GM23248 (cell line): ENCODE data around the gene CDK5. TPM values are rescaled to one million over a fixed set of nuclear protein-coding genes. Genes with fewer than 3 reads are reported as not detected.
A peak's percentile ranks its signal among the peaks of the same experiment; 100 is the strongest.

Experiments used
- DNase-seq: peaks from one replicate; pipeline ENCODE4 v3.0.0-alpha.2; 2015
- H2AFZ ChIP-seq: fragments of 200-600 bp; sonication (generic); 2 replicates; pipeline ENCODE4 v1.6.1; 2016; ENCODE audit warnings: antibody characterized with exemption
- H3F3A ChIP-seq: fragments of 200-600 bp; sonication (generic); 2 replicates; pipeline ENCODE4 v1.6.1; 2016; ENCODE audit warnings: mild to moderate bottlenecking, antibody characterized with exemption, mixed run types; ENCODE audit not compliant: insufficient read depth
- H3K27ac ChIP-seq: fragments of 200-600 bp; sonication (generic); 2 replicates; pipeline ENCODE4 v1.5.1; 2016; ENCODE audit warnings: mild to moderate bottlenecking
- H3K27me3 ChIP-seq: fragments of 200-600 bp; sonication (generic); replicated peaks from 2 replicates; pipeline ENCODE4 v1.6.1; 2016; ENCODE audit warnings: mild to moderate bottlenecking; ENCODE audit not compliant: insufficient read depth
- H3K36me3 ChIP-seq: fragments of 200-600 bp; sonication (generic); 2 replicates; pipeline ENCODE4 v1.6.1; 2016; ENCODE audit warnings: low read depth, mild to moderate bottlenecking
- H3K4me1 ChIP-seq: fragments of 200-600 bp; sonication (generic); 2 replicates; pipeline ENCODE4 v1.6.1; 2016; ENCODE audit warnings: mild to moderate bottlenecking; ENCODE audit not compliant: insufficient read depth
- H3K4me2 ChIP-seq: fragments of 200-600 bp; sonication (generic); one replicate; pipeline ENCODE4 v1.6.1; 2016; ENCODE audit warnings: mild to moderate bottlenecking; ENCODE audit not compliant: unreplicated experiment
- H3K4me3 ChIP-seq: fragments of 200-600 bp; sonication (generic); 2 replicates; pipeline ENCODE4 v1.5.1; 2016; ENCODE audit warnings: mild to moderate bottlenecking
- H3K79me2 ChIP-seq: fragments of 200-600 bp; sonication (generic); 2 replicates; pipeline ENCODE4 v1.6.1; 2016; ENCODE audit warnings: mild to moderate bottlenecking; ENCODE audit not compliant: insufficient read depth
- H3K9ac ChIP-seq: fragments of 200-600 bp; sonication (generic); 2 replicates; pipeline ENCODE4 v1.6.1; 2016; ENCODE audit warnings: mild to moderate bottlenecking
- H3K9me2 ChIP-seq: fragments of 200-600 bp; sonication (generic); 2 replicates; pipeline ENCODE4 v1.6.1; 2016; ENCODE audit warnings: mixed run types, mild to moderate bottlenecking, moderate library complexity; ENCODE audit not compliant: insufficient read depth
- H3K9me3 ChIP-seq: fragments of 200-600 bp; sonication (generic); one replicate; pipeline ENCODE4 v1.6.1; 2017; ENCODE audit warnings: low read depth
- H4K20me1 ChIP-seq: fragments of 200-600 bp; sonication (generic); 2 replicates; pipeline ENCODE4 v1.6.0; 2016; ENCODE audit not compliant: insufficient read depth
- EZH2 ChIP-seq: fragments of 200-600 bp; sonication (generic); IDR thresholded peaks from 2 replicates; pipeline ENCODE4 v1.6.1; 2018; ENCODE audit warnings: antibody characterized with exemption, mild to moderate bottlenecking; ENCODE audit not compliant: insufficient read depth, poor library complexity, severe bottlenecking
- EZH2phosphoT487 ChIP-seq: fragments of 200-600 bp; sonication (generic); IDR thresholded peaks from 2 replicates; pipeline ENCODE4 v1.6.1; 2018; ENCODE audit warnings: antibody characterized with exemption, moderate library complexity, mild to moderate bottlenecking, low read depth; ENCODE audit not compliant: insufficient read depth
- WGBS, 2 experiments: methylation state at CpG; one replicate each; pipeline ENCODE4 v1.1.6; 2015 to 2017; ENCODE audit warnings: low lambda C conversion rate in 2 of 2, low coverage in 1 of 2; ENCODE audit errors: missing lambda C conversion rate in 2 of 2; 5-methylcytosine and 5-hydroxymethylcytosine counted together
- in situ Hi-C: fragments of 300-500 bp; cut with MboI; formaldehyde crosslinking; loops from 2 replicates; pipeline ENCODE4 v1.15.0; 2020
- polyA plus RNA-seq: library from polyadenylated mRNA; unstranded; fragments of >200 nt; fragmentation: Nextera tagmentation; extraction: Ambion mirVana; gene quantifications from 2 replicates; pipeline ENCODE4 v1.2.1, GENCODE V29; 2016
- total RNA-seq: library from RNA; depleted of rRNA; stranded (reverse); fragments of >200 nt; shearing (Covaris generic); gene quantifications from 2 replicates; pipeline ENCODE4 v1.2.3, GENCODE V29; 2014

CDK5 gene
- total and polyA plus RNA-seq, 2 experiments from 2014 or later, result 27.6 to 27.7 TPM

DNA sequence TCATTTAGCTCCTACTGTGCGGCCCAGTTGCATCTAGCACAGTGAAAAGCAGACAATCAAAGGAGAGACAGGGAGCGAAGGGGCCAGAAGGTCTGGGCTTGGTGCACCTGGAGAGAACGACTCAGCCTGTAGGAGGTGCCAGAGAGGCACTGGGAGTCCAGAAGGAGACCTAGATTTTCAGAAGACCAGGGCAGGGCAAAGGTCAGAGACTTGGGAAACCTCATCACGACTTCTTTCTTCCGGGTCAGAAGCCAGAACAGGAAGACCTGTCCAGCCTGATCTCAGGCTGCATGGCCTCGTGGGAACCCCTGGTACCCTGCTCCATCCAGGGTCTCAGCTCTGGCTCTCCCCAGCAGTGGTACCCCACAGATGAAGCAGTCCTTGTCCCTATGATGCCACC is 33.7 kb upstream of the CDK5 start:
- H2AFZ ChIP-seq, result no peak overlapping the region
- peaks cover 8% of the 10 kb centered on the region for H4K20me1 ChIP-seq
- WGBS, 2 experiments, result 57 to 61% methylated on average over 6 of the region's 6 CpGs
- in situ Hi-C loops, result no loop called here
- H3K4me3 ChIP-seq, result no peak overlapping the region
- H3K4me2 ChIP-seq, result no peak overlapping the region
- no peaks in the 10 kb centered on the region for H3K36me3 ChIP-seq
- no peak overlapping the region for H3K9ac ChIP-seq
- H3K9me3 ChIP-seq, result no peaks in the 10 kb centered on the region
- peaks cover 95% of the 10 kb centered on the region for H3K79me2 ChIP-seq
- DNase-seq, result peak; percentile 42
- no peaks in the 10 kb centered on the region for H3K27me3 ChIP-seq
- no peaks in the 10 kb centered on the region for H3K9me2 ChIP-seq
- no peak for TF ChIP-seq EZH2phosphoT487
- no peak for TF ChIP-seq EZH2
- H3K27ac ChIP-seq, result no peak overlapping the region
- peaks cover 40% of the 10 kb centered on the region for H3F3A ChIP-seq
- H3K4me1 ChIP-seq, result peaks cover 23% of the 10 kb centered on the region

GRCh38 chr7:151091003-151091402 is 33.3 kb upstream of the CDK5 start:
- in situ Hi-C loops, result no loop called here
- peaks cover 91% of the 10 kb centered on the region for H3K79me2 ChIP-seq
- H3F3A ChIP-seq, result peaks cover 39% of the 10 kb centered on the region
- H3K27me3 ChIP-seq, result no peaks in the 10 kb centered on the region
- H3K4me1 ChIP-seq, result peaks cover 23% of the 10 kb centered on the region
- H3K27ac ChIP-seq, result no peak overlapping the region
- H3K9me3 ChIP-seq, result no peaks in the 10 kb centered on the region
- no peak for DNase-seq
- H3K4me3 ChIP-seq, result no peak overlapping the region
- no peak for TF ChIP-seq EZH2
- TF ChIP-seq EZH2phosphoT487, result no peak
- no peak overlapping the region for H3K9ac ChIP-seq
- H3K9me2 ChIP-seq, result no peaks in the 10 kb centered on the region
- WGBS, 2 experiments, result 79 to 94% methylated on average over 7 of the region's 7 CpGs
- H2AFZ ChIP-seq, result no peak overlapping the region
- no peaks in the 10 kb centered on the region for H3K36me3 ChIP-seq
- H4K20me1 ChIP-seq, result peaks cover 7% of the 10 kb centered on the region
- no peak overlapping the region for H3K4me2 ChIP-seq

DNA sequence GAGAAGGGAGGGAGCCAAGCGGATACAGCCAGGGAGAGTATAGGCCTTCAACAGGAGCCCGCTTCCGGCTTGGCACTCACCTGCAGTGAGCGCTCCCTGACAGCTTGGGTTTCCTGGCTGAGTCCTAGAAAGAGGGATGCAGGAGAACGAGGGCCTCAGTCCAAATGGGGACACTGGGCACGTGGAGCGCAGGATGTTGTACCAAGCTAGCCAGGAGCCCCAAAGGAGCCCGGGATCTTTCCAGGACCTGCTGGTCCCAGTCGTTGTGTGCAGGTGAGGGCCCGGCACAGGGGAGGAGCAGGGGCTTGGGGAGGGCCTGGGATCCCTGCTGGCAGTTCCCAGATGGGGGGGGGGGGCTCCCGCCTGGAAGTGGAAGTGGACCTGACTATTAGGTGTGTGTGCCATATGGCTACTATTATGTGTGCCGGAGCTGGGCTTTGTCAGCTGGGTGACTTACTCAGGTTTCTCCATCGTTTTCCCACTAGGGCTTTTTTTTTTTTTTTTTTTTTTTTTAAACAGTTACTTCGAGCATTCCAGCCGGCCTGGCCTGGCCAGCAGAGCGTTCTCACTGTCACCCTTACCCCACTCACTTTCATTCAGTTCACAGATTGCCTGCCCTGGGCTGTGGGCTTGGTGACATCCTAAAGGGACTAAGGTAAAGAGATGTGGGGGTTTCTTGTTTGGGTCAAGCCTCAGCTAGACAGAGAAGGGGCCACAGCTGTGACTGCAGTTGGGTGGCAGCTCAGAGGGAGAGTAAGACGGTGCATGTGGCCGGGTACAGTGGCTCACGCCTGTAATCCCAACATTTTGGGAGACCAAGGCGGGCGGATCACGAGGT is 32.4 kb upstream of the CDK5 start:
- 71 to 73% methylated on average over 22 of the region's 22 CpGs for WGBS, 2 experiments
- H3K9me2 ChIP-seq, result no peaks in the 10 kb centered on the region
- H4K20me1 ChIP-seq, result no peaks in the 10 kb centered on the region; the same call in 1 of the 2 replicates
- peak; percentile 57 for DNase-seq
- H3K27me3 ChIP-seq, result no peaks in the 10 kb centered on the region
- H3K27ac ChIP-seq, result peak overlapping the region; percentile 95
- H3K4me2 ChIP-seq, result peak overlapping the region; percentile 94
- no peaks in the 10 kb centered on the region for H3K36me3 ChIP-seq
- peaks cover 23% of the 10 kb centered on the region for H3K4me1 ChIP-seq
- H3K4me3 ChIP-seq, result no peak overlapping the region; the same call in 1 of the 2 replicates
- H3K9me3 ChIP-seq, result no peaks in the 10 kb centered on the region
- H3F3A ChIP-seq, result peaks cover 39% of the 10 kb centered on the region
- in situ Hi-C loops, result no loop called here
- no peak overlapping the region for H2AFZ ChIP-seq
- peak overlapping the region; percentile 92 for H3K9ac ChIP-seq
- H3K79me2 ChIP-seq, result peaks cover 82% of the 10 kb centered on the region
- no peak for TF ChIP-seq EZH2
- TF ChIP-seq EZH2phosphoT487, result no peak

GRCh38 chr7:151088856-151089699 is 31.4 kb upstream of the CDK5 start:
- Histone ChIP-seq H4K20me1 (no peaks in the 10 kb centered on the region; the same call in 1 of the 2 replicates), H3K9me3 (no peaks in the 10 kb centered on the region), H3K9me2 (no peaks in the 10 kb centered on the region), H3K9ac (peak overlapping the region; percentile 92), H3K27me3 (no peaks in the 10 kb centered on the region), H3K4me2 (peak overlapping the region; percentile 94), H3K79me2 (peaks cover 71% of the 10 kb centered on the region), H2AFZ (peak overlapping the region; percentile 57), H3K4me1 (peaks cover 23% of the 10 kb centered on the region), H3F3A (peaks cover 36% of the 10 kb centered on the region), H3K27ac (peak overlapping the region; percentile 95), H3K36me3 (no peaks in the 10 kb centered on the region), H3K4me3 (peak overlapping the region; percentile 87)
- DNase-seq, result peak; percentile 89
- TF ChIP-seq EZH2 (no peak), EZH2phosphoT487 (no peak)
- in situ Hi-C loops, result no loop called here
- 17 to 21% methylated on average over 29 to 30 of the region's 30 CpGs for WGBS, 2 experiments
